Measurements from ENCODE around the gene IMPA2.

IMPA2 gene

GRCh38 chr18:12003894-12004293 is 22.6 kb downstream of the IMPA2 start:
- in situ Hi-C loops (cut with HindIII; ENCODE audit: low sequenced_read_pairs) = loop anchor here (25.0 kb wide), 1 partner anchor 267 kb away; no protein-coding TSS in a partner anchor
- DNase-seq (ENCODE audit: low read depth) = no peak
- H3K4me3 ChIP-seq (ENCODE audit: low read depth, low read length) = no peak overlapping the region

GRCh38 chr18:12005538-12006487 is 24.5 kb downstream of the IMPA2 start:
- no peak for TF ChIP-seq CTCF (IDR thresholded peaks at IDR 0.05; ENCODE audit: low read depth, low read length, missing control alignments)
- in situ Hi-C loops (cut with HindIII; ENCODE audit: low sequenced_read_pairs) = loop anchor here (25.0 kb wide), 1 partner anchor 269 kb away; no protein-coding TSS in a partner anchor
- no peak overlapping the region for H3K4me3 ChIP-seq (ENCODE audit: low read depth, low read length)
- no peak for DNase-seq (ENCODE audit: low read depth)

More at GRCh38 chr18:12003894-12004293, 22.6 kb downstream of the IMPA2 start:
- TF ChIP-seq CTCF (IDR thresholded peaks at IDR 0.05; ENCODE audit: low read depth, low read length, missing control alignments) = no peak

- in situ Hi-C loops (cut with HindIII; ENCODE audit: low sequenced_read_pairs) = loop anchor here (25.0 kb wide), 1 partner anchor 269 kb away; no protein-coding TSS in a partner anchor
- H3K4me3 ChIP-seq (ENCODE audit: low read depth, low read length) = no peak overlapping the region
- no peak for TF ChIP-seq CTCF (IDR thresholded peaks at IDR 0.05; ENCODE audit: low read depth, low read length, missing control alignments)
- no peak for DNase-seq (ENCODE audit: low read depth)
These were observed 25.2 kb downstream of the IMPA2 start for GRCh38 chr18:12006488-12006840.

- TF ChIP-seq CTCF (IDR thresholded peaks at IDR 0.05; ENCODE audit: low read depth, low read length, missing control alignments) = no peak
- in situ Hi-C loops (cut with HindIII; ENCODE audit: low sequenced_read_pairs) = loop anchor here (25.0 kb wide), 1 partner anchor 270 kb away; no protein-coding TSS in a partner anchor
- no peak overlapping the region for H3K4me3 ChIP-seq (ENCODE audit: low read depth, low read length)
- no peak for DNase-seq (ENCODE audit: low read depth)
These were observed 25.8 kb downstream of the IMPA2 start for GRCh38 chr18:12007063-12007462.

GRCh38 chr18:12008181-12008767 is 27.0 kb downstream of the IMPA2 start:
- no peak overlapping the region for H3K4me3 ChIP-seq (ENCODE audit: low read depth, low read length)
- no peak for DNase-seq (ENCODE audit: low read depth)
- TF ChIP-seq CTCF (IDR thresholded peaks at IDR 0.05; ENCODE audit: low read depth, low read length, missing control alignments) = no peak
- in situ Hi-C loops (cut with HindIII; ENCODE audit: low sequenced_read_pairs) = loop anchor here (25.0 kb wide), 1 partner anchor 271 kb away; no protein-coding TSS in a partner anchor

- DNase-seq (ENCODE audit: low read depth) = no peak
- H3K4me3 ChIP-seq (ENCODE audit: low read depth, low read length) = no peak overlapping the region
- in situ Hi-C loops (cut with HindIII; ENCODE audit: low sequenced_read_pairs) = loop anchor here (25.0 kb wide), 1 partner anchor 272 kb away; no protein-coding TSS in a partner anchor
- TF ChIP-seq CTCF (IDR thresholded peaks at IDR 0.05; ENCODE audit: low read depth, low read length, missing control alignments) = no peak
These were observed 27.7 kb downstream of the IMPA2 start for GRCh38 chr18:12008842-12009580.

Measured in astrocyte of the cerebellum (primary cell).